Trophoblast cell (in vitro differentiated cells and primary cell): ENCODE measurements around the gene LDLRAD4.

Source experiments
- DNase-seq, 2 donors: peaks; one replicate each; pipeline ENCODE4 v3.0.0-alpha.2; 2016
- H2AFZ ChIP-seq: 2 replicates; pipeline ENCODE4 v1.6.1; 2013; ENCODE audit warnings: low read length, moderate library complexity, mild to moderate bottlenecking; ENCODE audit not compliant: insufficient read depth, poor library complexity
- H2AK5ac ChIP-seq: 2 replicates; pipeline ENCODE4 v1.6.1; 2013; ENCODE audit warnings: mild to moderate bottlenecking, low read length
- H2BK120ac ChIP-seq: 2 replicates; pipeline ENCODE4 v1.6.1; 2013; ENCODE audit warnings: low read length, mild to moderate bottlenecking, moderate library complexity; ENCODE audit not compliant: insufficient read depth, poor library complexity
- H2BK12ac ChIP-seq: 2 replicates; pipeline ENCODE4 v1.6.1; 2013; ENCODE audit warnings: mild to moderate bottlenecking, low read length, moderate library complexity
- H2BK5ac ChIP-seq: 2 replicates; pipeline ENCODE4 v1.6.1; 2013; ENCODE audit warnings: low read length, low read depth, moderate library complexity, mild to moderate bottlenecking; ENCODE audit not compliant: poor library complexity
- H3K14ac ChIP-seq: 2 replicates; pipeline ENCODE4 v1.6.1; 2013; ENCODE audit warnings: mild to moderate bottlenecking, low read length
- H3K18ac ChIP-seq: 2 replicates; pipeline ENCODE4 v1.6.1; 2013; ENCODE audit warnings: mild to moderate bottlenecking, low read length
- H3K23ac ChIP-seq: 2 replicates; pipeline ENCODE4 v1.6.1; 2013; ENCODE audit warnings: low read length
- H3K27ac ChIP-seq: 2 replicates; pipeline ENCODE4 v1.5.1; 2013; ENCODE audit warnings: low read depth, mild to moderate bottlenecking, inconsistent platforms, low read length, moderate library complexity
- H3K27me3 ChIP-seq: 2 replicates; pipeline ENCODE4 v1.6.1; 2013; ENCODE audit warnings: inconsistent platforms, mild to moderate bottlenecking, low read length, moderate library complexity; ENCODE audit not compliant: insufficient read depth
- H3K36me3 ChIP-seq, 2 experiments: 1 replicate in 1 of 2; 2 replicates in 1 of 2; pipeline ENCODE4 v1.6.1; 2013; ENCODE audit warnings: low read length in 2 of 2, mild to moderate bottlenecking in 2 of 2, moderate library complexity in 1 of 2; ENCODE audit not compliant: insufficient read depth in 2 of 2, control insufficient read depth in 1 of 2
- H3K4ac ChIP-seq: 2 replicates; pipeline ENCODE4 v1.6.1; 2013; ENCODE audit warnings: low read depth, mild to moderate bottlenecking, low read length, moderate library complexity
- H3K4me1 ChIP-seq, 2 experiments: 1 replicate in 1 of 2; 2 replicates in 1 of 2; pipeline ENCODE4 v1.6.1; 2013; ENCODE audit warnings: low read length in 2 of 2, mild to moderate bottlenecking in 2 of 2, moderate library complexity in 1 of 2; ENCODE audit not compliant: insufficient read depth in 2 of 2, control insufficient read depth in 1 of 2
- H3K4me2 ChIP-seq: 2 replicates; pipeline ENCODE4 v1.6.1; 2013; ENCODE audit warnings: inconsistent platforms, mild to moderate bottlenecking, low read length, moderate library complexity
- H3K4me3 ChIP-seq: 2 replicates; pipeline ENCODE4 v1.5.1; 2013; ENCODE audit warnings: mild to moderate bottlenecking, low read depth, low read length, inconsistent platforms
- H3K79me1 ChIP-seq: one replicate; pipeline ENCODE4 v1.6.1; 2013; ENCODE audit warnings: low read length
- H3K79me2 ChIP-seq: 2 replicates; pipeline ENCODE4 v1.6.1; 2013; ENCODE audit warnings: low read length, mild to moderate bottlenecking; ENCODE audit not compliant: control insufficient read depth, insufficient read depth, poor library complexity
- H3K9ac ChIP-seq: 2 replicates; pipeline ENCODE4 v1.6.1; 2013; ENCODE audit warnings: mild to moderate bottlenecking, low read length
- H3K9me3 ChIP-seq: 2 replicates; pipeline ENCODE4 v1.6.1; 2013; ENCODE audit warnings: low read depth, mild to moderate bottlenecking, control low read depth, inconsistent platforms, low read length; ENCODE audit not compliant: insufficient read depth
- H4K12ac ChIP-seq: 2 replicates; pipeline ENCODE4 v1.6.1; 2013; ENCODE audit warnings: low read depth, mild to moderate bottlenecking, low read length, moderate library complexity
- H4K8ac ChIP-seq: 2 replicates; pipeline ENCODE4 v1.6.1; 2013; ENCODE audit warnings: low read depth, mild to moderate bottlenecking, low read length, moderate library complexity
- H4K91ac ChIP-seq: one replicate; pipeline ENCODE4 v1.6.1; 2013; ENCODE audit warnings: low read depth, mild to moderate bottlenecking, low read length, moderate library complexity
- WGBS: extraction: QIAGEN DNeasy Blood & Tissue Kit; methylation state at CpG from one replicate; pipeline ENCODE4 v1.1.7; 2013; ENCODE audit warnings: missing lambda C conversion rate; ENCODE audit not compliant: insufficient read length, insufficient coverage; ENCODE audit errors: extremely low coverage; 5-methylcytosine and 5-hydroxymethylcytosine counted together

Gene LDLRAD4

DNA sequence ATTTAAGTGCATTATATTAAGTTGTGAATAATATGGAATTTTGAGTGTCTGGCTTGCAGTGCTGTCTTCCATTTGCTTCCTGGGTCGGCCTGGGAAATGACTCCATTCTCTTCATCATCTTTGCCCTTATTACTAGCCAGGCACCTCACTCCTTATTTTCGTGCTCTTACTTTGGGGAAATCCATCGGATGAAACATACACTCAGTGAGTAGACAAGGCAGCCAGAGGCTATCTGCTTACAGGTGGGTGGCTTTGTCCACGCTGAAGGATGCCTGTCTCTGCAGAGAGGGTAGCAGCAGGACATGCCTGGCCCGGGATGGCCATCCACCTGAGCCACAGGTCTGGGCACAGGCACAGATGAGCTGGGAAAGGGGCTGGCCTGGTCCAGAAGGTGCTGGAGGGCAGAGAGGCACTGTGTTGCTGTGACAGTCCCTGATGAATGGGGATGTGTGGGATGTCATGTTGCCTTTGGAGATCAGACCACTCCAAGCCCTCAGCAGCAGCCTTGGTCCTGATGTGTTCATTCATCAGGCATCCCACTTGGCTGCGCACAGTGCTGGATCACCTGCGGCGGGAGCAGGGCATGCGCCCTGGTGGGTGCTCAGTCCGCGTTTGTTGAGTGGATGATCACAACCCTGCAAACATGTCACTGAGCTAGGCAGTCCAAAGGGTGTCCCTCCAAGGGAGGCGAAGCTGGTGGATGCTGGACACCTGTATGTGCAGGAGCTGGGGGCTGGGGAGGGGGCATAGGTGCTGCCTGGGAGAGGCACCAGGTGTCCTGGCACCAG lies 236.0 kb downstream of the LDLRAD4 start:
- no peak overlapping the region for H3K27ac ChIP-seq
- H3K4me2 ChIP-seq: no peak overlapping the region
- no peak overlapping the region for H2BK120ac ChIP-seq
- H4K12ac ChIP-seq: no peak overlapping the region
- no peak overlapping the region for H2AK5ac ChIP-seq
- H3K23ac ChIP-seq: no peak overlapping the region
- WGBS: no CpG with 5 or more reads among the region's 12 CpGs
- no peak for DNase-seq
- H2BK5ac ChIP-seq: no peak overlapping the region
- H3K79me1 ChIP-seq: no peaks in the 10 kb centered on the region
- H3K9me3 ChIP-seq: peaks cover 2% of the 10 kb centered on the region
- H3K9ac ChIP-seq: no peak overlapping the region
- H3K18ac ChIP-seq: no peak overlapping the region
- H3K27me3 ChIP-seq: no peaks in the 10 kb centered on the region
- no peak overlapping the region for H3K4ac ChIP-seq
- no peak overlapping the region for H2AFZ ChIP-seq
- no peaks in the 10 kb centered on the region for H3K79me2 ChIP-seq
- H3K14ac ChIP-seq: no peak overlapping the region
- no peak overlapping the region for H4K8ac ChIP-seq
- H2BK12ac ChIP-seq: no peak overlapping the region
- peaks cover 3 to 5% of the 10 kb centered on the region in 2 experiments for H3K4me1 ChIP-seq
- H3K36me3 ChIP-seq: peaks cover 0 to 2% of the 10 kb centered on the region in 2 experiments
- H4K91ac ChIP-seq: no peak overlapping the region
- no peak overlapping the region for H3K4me3 ChIP-seq

DNA sequence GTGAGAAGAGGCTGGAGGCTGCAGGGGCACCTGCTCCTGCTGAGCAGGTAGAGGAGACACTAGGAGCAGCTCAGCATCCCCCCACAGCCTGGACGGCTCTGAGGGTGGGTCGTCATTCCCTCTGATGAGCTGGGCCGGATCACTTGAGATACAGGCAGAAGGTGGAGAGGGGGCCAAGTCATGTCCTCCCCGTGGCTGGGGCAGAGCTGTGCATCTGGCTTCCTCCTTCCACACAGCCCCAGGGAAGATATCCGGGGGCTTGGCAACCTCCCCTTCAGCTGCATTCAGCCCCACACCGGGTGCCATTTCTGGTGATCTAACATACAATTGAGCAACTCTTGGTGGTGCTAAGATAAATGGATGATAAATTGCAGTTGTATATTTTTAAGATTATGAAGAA lies 236.9 kb downstream of the LDLRAD4 start:
- Histone ChIP-seq H4K12ac (no peak overlapping the region), H2BK12ac (no peak overlapping the region), H2AFZ (no peak overlapping the region), H3K14ac (no peak overlapping the region), H3K18ac (no peak overlapping the region), H3K27me3 (no peaks in the 10 kb centered on the region), H3K4me2 (no peak overlapping the region), H3K79me2 (no peaks in the 10 kb centered on the region), H3K9me3 (peaks cover 2% of the 10 kb centered on the region), H3K4me3 (no peak overlapping the region), H2BK120ac (no peak overlapping the region), H4K91ac (no peak overlapping the region), H3K27ac (no peak overlapping the region), H2AK5ac (no peak overlapping the region), H3K23ac (no peak overlapping the region), H2BK5ac (no peak overlapping the region), H3K4me1 (peaks cover 3 to 5% of the 10 kb centered on the region in 2 experiments), H3K79me1 (no peaks in the 10 kb centered on the region), H3K4ac (no peak overlapping the region), H4K8ac (no peak overlapping the region), H3K36me3 (peaks cover 0 to 2% of the 10 kb centered on the region in 2 experiments), H3K9ac (no peak overlapping the region)
- WGBS: no CpG with 5 or more reads among the region's 6 CpGs
- no peak for DNase-seq

DNA sequence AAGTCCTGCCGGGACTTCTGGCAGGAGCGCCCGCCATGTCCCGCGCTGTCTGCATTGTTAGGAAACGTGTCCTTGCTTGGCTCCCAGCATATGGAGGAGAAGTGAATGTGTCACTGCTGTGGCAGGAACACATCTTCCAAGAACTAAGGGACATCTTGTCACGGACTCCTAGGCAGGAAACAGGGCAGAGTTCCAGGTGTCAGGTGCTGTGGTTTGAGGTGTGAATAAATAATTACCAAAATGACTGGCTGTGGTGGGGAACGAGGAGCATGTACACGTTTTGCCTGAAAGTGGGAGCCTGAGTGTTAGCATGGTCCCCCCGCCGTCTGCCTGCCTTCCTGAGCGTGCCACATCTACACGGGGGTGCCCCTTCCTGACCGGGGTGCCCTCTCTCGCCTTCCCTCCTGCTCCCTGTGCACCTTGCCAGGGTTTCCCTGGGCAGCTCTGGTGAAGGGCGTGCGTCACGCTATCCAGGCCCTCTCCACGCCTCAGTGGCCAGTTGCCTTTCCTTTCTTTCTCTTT lies 237.5 kb downstream of the LDLRAD4 start:
- Histone ChIP-seq H3K18ac (no peak overlapping the region), H3K9ac (no peak overlapping the region), H4K12ac (no peak overlapping the region), H2BK12ac (no peak overlapping the region), H3K23ac (no peak overlapping the region), H2AK5ac (no peak overlapping the region), H3K4me3 (no peak overlapping the region), H4K91ac (no peak overlapping the region), H4K8ac (no peak overlapping the region), H3K9me3 (peaks cover 2% of the 10 kb centered on the region), H3K79me1 (no peaks in the 10 kb centered on the region), H2BK5ac (no peak overlapping the region), H3K4me1 (peaks cover 3 to 5% of the 10 kb centered on the region in 2 experiments), H3K79me2 (no peaks in the 10 kb centered on the region), H3K4ac (no peak overlapping the region), H2BK120ac (no peak overlapping the region), H3K27ac (no peak overlapping the region), H3K14ac (no peak overlapping the region), H3K27me3 (no peaks in the 10 kb centered on the region), H3K36me3 (peaks cover 0 to 2% of the 10 kb centered on the region in 2 experiments), H3K4me2 (no peak overlapping the region), H2AFZ (no peak overlapping the region)
- DNase-seq: no peak
- WGBS: no CpG with 5 or more reads among the region's 19 CpGs

DNA sequence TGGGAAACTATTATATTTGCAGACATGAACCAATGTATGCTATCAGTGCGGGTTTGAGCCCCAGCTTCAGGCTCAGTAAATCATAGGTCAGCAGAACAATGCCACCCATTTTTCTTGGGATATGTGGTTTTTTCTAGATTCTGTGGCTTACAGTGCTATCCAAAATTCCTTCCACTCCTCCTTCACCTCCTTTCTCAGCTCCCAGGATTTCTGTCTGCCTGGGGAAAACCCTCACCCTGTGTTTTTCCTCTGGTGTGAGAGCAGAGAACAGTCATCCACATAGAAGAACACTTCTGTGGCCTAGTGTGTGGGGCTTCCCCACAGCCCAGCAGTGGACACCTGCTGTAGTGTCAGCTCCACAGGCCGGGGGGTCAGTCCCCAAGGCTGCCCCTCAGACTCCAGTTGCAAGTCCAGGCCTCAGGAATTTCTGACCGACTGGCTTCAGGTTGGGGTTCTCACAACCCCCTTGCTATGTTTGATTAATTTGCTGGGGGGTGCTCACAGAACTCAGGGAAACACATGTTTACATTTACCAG lies 238.2 kb downstream of the LDLRAD4 start:
- H4K12ac ChIP-seq: no peak overlapping the region
- no peak overlapping the region for H3K23ac ChIP-seq
- no peak overlapping the region for H3K18ac ChIP-seq
- H4K91ac ChIP-seq: no peak overlapping the region
- no peak overlapping the region for H3K4me3 ChIP-seq
- H3K79me2 ChIP-seq: no peaks in the 10 kb centered on the region
- H4K8ac ChIP-seq: no peak overlapping the region
- H3K79me1 ChIP-seq: no peaks in the 10 kb centered on the region
- H3K27ac ChIP-seq: no peak overlapping the region
- no peak overlapping the region for H3K4ac ChIP-seq
- peaks cover 2% of the 10 kb centered on the region for H3K9me3 ChIP-seq
- no peak overlapping the region for H3K14ac ChIP-seq
- peaks cover 0 to 2% of the 10 kb centered on the region in 2 experiments for H3K36me3 ChIP-seq
- WGBS: no CpG with 5 or more reads among the region's 3 CpGs
- no peak overlapping the region for H2AK5ac ChIP-seq
- no peak overlapping the region for H2AFZ ChIP-seq
- no peak for DNase-seq
- H3K9ac ChIP-seq: no peak overlapping the region
- no peak overlapping the region for H3K4me2 ChIP-seq
- no peak overlapping the region for H2BK12ac ChIP-seq
- no peak overlapping the region for H2BK120ac ChIP-seq
- H2BK5ac ChIP-seq: no peak overlapping the region
- H3K27me3 ChIP-seq: no peaks in the 10 kb centered on the region
- peaks cover 3 to 5% of the 10 kb centered on the region in 2 experiments for H3K4me1 ChIP-seq
